ENCODE results near the gene TBC1D22A.

The TBC1D22A gene

DNA sequence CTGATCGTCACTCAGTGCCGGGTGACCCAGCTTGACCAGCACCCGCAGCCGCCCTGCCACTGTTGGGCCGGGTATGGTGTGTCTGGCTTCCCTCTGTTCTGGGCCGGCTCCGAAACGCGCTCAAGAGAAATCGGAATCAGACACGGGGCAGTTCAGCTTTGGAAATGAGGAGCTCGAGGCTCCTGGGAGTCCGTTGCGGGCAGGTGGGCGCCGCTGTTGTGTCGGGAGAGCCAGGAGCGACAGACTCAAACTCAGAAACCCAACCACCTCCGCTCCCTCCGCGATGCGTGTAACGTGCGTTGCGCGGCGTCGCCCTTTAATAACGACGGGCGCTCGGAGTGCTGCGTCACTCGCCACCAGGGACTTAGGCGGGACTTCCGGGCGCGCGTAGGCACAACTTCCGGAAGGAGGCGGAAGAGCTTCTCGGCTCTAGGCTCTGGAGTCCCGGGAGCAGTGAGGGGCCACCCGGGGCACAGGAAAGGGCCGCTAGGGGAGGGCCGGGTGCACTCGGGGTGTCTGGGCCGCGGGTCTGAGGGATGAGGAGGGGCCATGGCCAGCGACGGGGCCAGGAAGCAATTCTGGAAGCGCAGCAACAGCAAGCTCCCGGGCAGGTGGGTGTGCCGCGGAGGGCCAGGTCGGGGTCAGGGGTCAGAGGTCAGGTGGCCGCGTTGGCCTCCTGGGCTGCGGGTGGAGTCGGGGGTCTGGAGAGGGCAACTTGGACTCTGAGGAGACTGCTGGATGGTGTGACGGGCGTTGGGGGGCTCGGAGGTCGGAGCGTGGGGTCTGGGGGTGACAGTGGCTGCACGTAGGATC is at the start of gene TBC1D22A:
TSS of gene TBC1D22A (plus strand) at position 413 of the 813 bp plus-strand sequence. CDS start at position 550, 137 bp downstream.
- POLR2A ChIA-PET: interaction anchor here (0.6 to 2.8 kb wide), 14 partner anchors 8 to 1172 kb away, joined by 3 to 20 read pairs (median 3); no protein-coding TSS in a partner anchor
- CTCF ChIA-PET: interaction anchor here (1.0 to 2.5 kb wide), 6 partner anchors 11 to 395 kb away, joined by 3 to 7 read pairs (median 4); no protein-coding TSS in a partner anchor
- TF ChIP-seq, protein P1, sequence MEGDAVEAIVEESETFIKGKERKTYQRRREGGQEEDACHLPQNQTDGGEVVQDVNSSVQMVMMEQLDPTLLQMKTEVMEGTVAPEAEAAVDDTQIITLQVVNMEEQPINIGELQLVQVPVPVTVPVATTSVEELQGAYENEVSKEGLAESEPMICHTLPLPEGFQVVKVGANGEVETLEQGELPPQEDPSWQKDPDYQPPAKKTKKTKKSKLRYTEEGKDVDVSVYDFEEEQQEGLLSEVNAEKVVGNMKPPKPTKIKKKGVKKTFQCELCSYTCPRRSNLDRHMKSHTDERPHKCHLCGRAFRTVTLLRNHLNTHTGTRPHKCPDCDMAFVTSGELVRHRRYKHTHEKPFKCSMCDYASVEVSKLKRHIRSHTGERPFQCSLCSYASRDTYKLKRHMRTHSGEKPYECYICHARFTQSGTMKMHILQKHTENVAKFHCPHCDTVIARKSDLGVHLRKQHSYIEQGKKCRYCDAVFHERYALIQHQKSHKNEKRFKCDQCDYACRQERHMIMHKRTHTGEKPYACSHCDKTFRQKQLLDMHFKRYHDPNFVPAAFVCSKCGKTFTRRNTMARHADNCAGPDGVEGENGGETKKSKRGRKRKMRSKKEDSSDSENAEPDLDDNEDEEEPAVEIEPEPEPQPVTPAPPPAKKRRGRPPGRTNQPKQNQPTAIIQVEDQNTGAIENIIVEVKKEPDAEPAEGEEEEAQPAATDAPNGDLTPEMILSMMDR (IDR thresholded peaks at IDR 0.05; ENCODE audit: insufficient read depth, low read length, missing control alignments): no peak
- H3K4me3 ChIP-seq (ENCODE audit: low read depth, low read length): peak within 1 kb of the TSS; percentile 93
- DNase-seq (ENCODE audit: low read depth, low spot score): no peak

DNA sequence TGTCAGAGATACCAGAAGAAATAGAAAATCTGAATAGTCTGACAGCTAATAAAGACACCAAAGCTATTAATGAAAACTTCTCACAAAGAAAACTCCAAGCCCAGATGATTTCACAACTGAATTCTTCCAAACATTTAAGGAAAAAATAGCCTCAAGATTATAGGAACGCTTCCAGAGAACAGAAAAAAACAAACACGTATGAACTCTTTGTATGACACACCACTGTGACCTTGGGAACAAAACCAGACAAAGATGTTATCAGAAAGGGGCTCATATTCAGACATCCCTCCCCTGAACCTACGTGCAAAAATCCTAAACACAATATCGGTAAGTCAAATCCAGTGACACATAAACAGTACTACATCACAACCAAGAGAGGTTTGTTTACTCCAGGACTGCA is 47.9 kb upstream of the TBC1D22A start:
- ChIA-PET CTCF (interaction anchor here (1.6 kb wide), 1 partner anchor 151 kb away, joined by 3 read pairs; no protein-coding TSS in a partner anchor), POLR2A (no interaction called here)
- H3K4me3 ChIP-seq (ENCODE audit: low read depth, low read length): no peak overlapping the region
- TF ChIP-seq, protein P1 (IDR thresholded peaks at IDR 0.05; ENCODE audit: insufficient read depth, low read length, missing control alignments): no peak
- no peak for DNase-seq (ENCODE audit: low read depth, low spot score)

DNA sequence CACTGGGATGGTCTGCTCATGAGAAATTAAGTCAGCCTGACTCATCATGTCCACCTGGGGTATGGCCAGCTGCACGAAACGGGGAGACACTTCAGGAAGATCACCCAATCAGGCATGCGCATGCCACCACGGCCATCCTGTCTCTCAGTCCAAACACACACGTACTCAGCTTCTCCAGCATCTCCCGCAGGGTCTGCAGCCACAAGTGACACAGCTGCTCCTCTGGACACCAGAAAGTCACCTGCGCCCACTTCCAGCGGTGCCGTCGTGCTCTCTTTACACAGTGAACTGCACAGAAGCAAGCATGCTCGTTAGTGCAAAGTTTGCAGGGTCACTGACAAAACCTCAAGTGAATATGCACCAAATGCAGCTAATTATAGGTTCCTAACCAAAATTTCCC is 42.5 kb upstream of the TBC1D22A start:
- no peak overlapping the region for H3K4me3 ChIP-seq (ENCODE audit: low read depth, low read length)
- ChIA-PET POLR2A (no interaction called here), CTCF (interaction anchor here (1.1 kb wide), 1 partner anchor 39 kb away, joined by 3 read pairs; no protein-coding TSS in a partner anchor)
- TF ChIP-seq, protein P1 (IDR thresholded peaks at IDR 0.05; ENCODE audit: insufficient read depth, low read length, missing control alignments): no peak
- no peak for DNase-seq (ENCODE audit: low read depth, low spot score)

DNA sequence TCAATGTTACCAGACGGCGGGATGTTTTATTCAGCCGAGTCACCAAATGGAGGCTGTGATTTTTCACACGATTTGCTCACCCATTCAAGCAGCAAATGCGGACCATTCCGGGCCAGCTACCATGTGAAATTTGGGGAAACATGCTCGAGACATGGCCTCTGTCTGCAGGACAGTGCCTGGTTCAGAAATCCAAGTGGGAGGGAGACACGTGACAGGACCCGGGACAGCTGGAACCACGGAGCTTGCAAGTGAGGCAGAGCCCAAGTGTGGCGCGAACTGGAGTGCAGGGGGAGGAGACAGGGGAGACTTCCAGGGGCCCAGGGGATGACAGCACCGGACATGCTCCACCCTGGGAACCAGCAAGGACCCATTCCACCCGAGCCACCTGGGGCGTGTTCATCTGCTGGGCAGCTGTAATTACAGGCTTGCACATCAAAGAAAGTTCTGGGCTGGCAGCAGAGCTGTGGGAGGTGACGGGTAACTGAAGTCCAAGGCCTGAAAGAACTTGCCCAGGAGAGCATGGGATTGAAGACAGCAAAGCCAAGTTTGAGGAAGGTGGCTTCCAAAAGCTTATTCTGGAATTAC is 40.9 kb upstream of the TBC1D22A start:
- CTCF ChIA-PET: interaction anchor here (1.2 to 1.3 kb wide), 2 partner anchors 17 to 158 kb away, joined by 3 to 4 read pairs; no protein-coding TSS in a partner anchor
- H3K4me3 ChIP-seq (ENCODE audit: low read depth, low read length): no peak overlapping the region
- DNase-seq (ENCODE audit: low read depth, low spot score): no peak
- POLR2A ChIA-PET: no interaction called here
- TF ChIP-seq, protein P1 (IDR thresholded peaks at IDR 0.05; ENCODE audit: insufficient read depth, low read length, missing control alignments): no peak

- CTCF ChIA-PET: interaction anchor here (0.6 kb wide), 1 partner anchor 75 kb away, joined by 3 read pairs; no protein-coding TSS in a partner anchor
- no peak overlapping the region for H3K4me3 ChIP-seq (ENCODE audit: low read depth, low read length)
- TF ChIP-seq, protein P1 (IDR thresholded peaks at IDR 0.05; ENCODE audit: insufficient read depth, low read length, missing control alignments): no peak
- POLR2A ChIA-PET: no interaction called here
- no peak for DNase-seq (ENCODE audit: low read depth, low spot score)
Measured at GRCh38 chr22:46723882-46724281, 38.6 kb upstream of the TBC1D22A start.

- CTCF ChIA-PET: interaction anchor here (0.9 kb wide), 1 partner anchor 33 kb away, joined by 3 read pairs; no protein-coding TSS in a partner anchor
- TF ChIP-seq, protein P1 (IDR thresholded peaks at IDR 0.05; ENCODE audit: insufficient read depth, low read length, missing control alignments): no peak
- POLR2A ChIA-PET: no interaction called here
- DNase-seq (ENCODE audit: low read depth, low spot score): no peak
- no peak overlapping the region for H3K4me3 ChIP-seq (ENCODE audit: low read depth, low read length)
Measured at GRCh38 chr22:46725096-46725495, 37.4 kb upstream of the TBC1D22A start.
